Osteoblast (primary cell): ENCODE data around the gene LMF2. TPM values are rescaled to one million over a fixed set of nuclear protein-coding genes. Genes with fewer than 3 reads are reported as not detected.

Source experiments
- DNase-seq: peaks from one replicate; pipeline ENCODE4 v3.0.0; 2011; ENCODE audit warnings: low spot score, mixed read lengths; ENCODE audit not compliant: insufficient read length; ENCODE audit errors: missing footprints
- H2AFZ ChIP-seq: 2 replicates; pipeline ENCODE4 v1.6.0; 2011; ENCODE audit warnings: mild to moderate bottlenecking, low read length
- H3K27ac ChIP-seq: 2 replicates; pipeline ENCODE4 v1.5.1; 2011; ENCODE audit warnings: mild to moderate bottlenecking, low read depth, low read length, moderate library complexity
- H3K27me3 ChIP-seq: 2 replicates; pipeline ENCODE4 v1.6.0; 2012; ENCODE audit warnings: mild to moderate bottlenecking, control low read depth, inconsistent platforms, low read length, moderate library complexity; ENCODE audit not compliant: insufficient read depth
- H3K36me3 ChIP-seq: 2 replicates; pipeline ENCODE4 v1.5.1; 2011; ENCODE audit warnings: mild to moderate bottlenecking, low read length, control low read depth, moderate library complexity; ENCODE audit not compliant: insufficient read depth
- H3K4me1 ChIP-seq: 2 replicates; pipeline ENCODE4 v1.5.1; 2011; ENCODE audit warnings: mild to moderate bottlenecking, low read length, control low read depth, moderate library complexity; ENCODE audit not compliant: insufficient read depth
- H3K4me2 ChIP-seq: 2 replicates; pipeline ENCODE4 v1.6.0; 2011; ENCODE audit warnings: mild to moderate bottlenecking, low read length; ENCODE audit not compliant: insufficient read depth
- H3K4me3 ChIP-seq: fragments of 200-600 bp; sonication (generic); 3 replicates; pipeline ENCODE4 v1.5.1; 2012; ENCODE audit warnings: mild to moderate bottlenecking, low read length, inconsistent platforms; ENCODE audit not compliant: insufficient read depth
- H3K79me2 ChIP-seq: 2 replicates; pipeline ENCODE4 v1.6.0; 2012; ENCODE audit warnings: mild to moderate bottlenecking, low read length, control low read depth, inconsistent platforms; ENCODE audit not compliant: insufficient read depth
- H3K9me3 ChIP-seq: 2 replicates; pipeline ENCODE4 v1.5.1; 2011; ENCODE audit warnings: low read depth, low read length, control low read depth
- H4K20me1 ChIP-seq: 2 replicates; pipeline ENCODE4 v1.6.0; 2012; ENCODE audit warnings: mild to moderate bottlenecking, low read length, control low read depth; ENCODE audit not compliant: insufficient read depth
- total RNA-seq: library from RNA; depleted of rRNA; stranded (reverse); fragments of >200 nt; gene quantifications from 2 replicates; pipeline ENCODE4 v1.2.3, GENCODE V29; 2012
- TF ChIP-seq, protein P1 (sequence below): IDR thresholded peaks from 2 replicates; pipeline ENCODE4 v1.5.1; 2011; ENCODE audit warnings: mild to moderate bottlenecking, low read depth, low read length, moderate library complexity; ENCODE audit errors: extremely low read depth

The LMF2 gene
- total RNA-seq, 1 donor = 56.8 TPM

DNA sequence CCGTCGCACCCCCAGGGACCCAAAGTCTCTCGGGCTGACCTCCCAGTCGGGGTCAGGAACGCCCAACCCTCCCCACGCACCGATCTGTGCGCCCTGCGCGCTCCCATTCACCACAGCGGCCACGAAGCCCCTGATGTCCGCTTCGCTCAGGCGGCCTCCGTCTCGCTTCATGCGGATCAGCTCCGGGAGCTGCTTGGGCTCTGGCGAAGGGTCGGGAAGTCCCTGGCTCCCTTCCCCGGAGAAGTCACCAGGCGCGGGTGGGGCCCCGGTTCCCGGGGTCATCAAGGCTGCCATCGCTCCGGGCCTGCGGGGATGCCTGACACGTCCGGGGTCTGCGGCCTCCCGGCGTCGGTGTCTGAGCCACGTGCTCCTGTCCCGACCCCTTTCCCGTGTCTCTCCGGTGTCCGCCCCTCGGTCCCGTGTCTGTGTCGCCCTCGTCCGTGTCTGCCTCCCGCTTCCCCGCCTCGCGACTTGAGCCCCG, 22.0 kb upstream of the LMF2 start:
- DNase-seq = peak; percentile 89
- peak overlapping the region; percentile 91 for H3K4me2 ChIP-seq
- no peak overlapping the region for H2AFZ ChIP-seq
- peaks cover 28% of the 10 kb centered on the region for H3K4me1 ChIP-seq
- no peak overlapping the region for H3K27ac ChIP-seq
- peaks cover 11% of the 10 kb centered on the region for H4K20me1 ChIP-seq
- H3K79me2 ChIP-seq = peaks cover 5% of the 10 kb centered on the region
- H3K27me3 ChIP-seq = no peaks in the 10 kb centered on the region
- TF ChIP-seq, protein P1, sequence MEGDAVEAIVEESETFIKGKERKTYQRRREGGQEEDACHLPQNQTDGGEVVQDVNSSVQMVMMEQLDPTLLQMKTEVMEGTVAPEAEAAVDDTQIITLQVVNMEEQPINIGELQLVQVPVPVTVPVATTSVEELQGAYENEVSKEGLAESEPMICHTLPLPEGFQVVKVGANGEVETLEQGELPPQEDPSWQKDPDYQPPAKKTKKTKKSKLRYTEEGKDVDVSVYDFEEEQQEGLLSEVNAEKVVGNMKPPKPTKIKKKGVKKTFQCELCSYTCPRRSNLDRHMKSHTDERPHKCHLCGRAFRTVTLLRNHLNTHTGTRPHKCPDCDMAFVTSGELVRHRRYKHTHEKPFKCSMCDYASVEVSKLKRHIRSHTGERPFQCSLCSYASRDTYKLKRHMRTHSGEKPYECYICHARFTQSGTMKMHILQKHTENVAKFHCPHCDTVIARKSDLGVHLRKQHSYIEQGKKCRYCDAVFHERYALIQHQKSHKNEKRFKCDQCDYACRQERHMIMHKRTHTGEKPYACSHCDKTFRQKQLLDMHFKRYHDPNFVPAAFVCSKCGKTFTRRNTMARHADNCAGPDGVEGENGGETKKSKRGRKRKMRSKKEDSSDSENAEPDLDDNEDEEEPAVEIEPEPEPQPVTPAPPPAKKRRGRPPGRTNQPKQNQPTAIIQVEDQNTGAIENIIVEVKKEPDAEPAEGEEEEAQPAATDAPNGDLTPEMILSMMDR = no peak
- peak overlapping the region; percentile 74 for H3K4me3 ChIP-seq
- H3K9me3 ChIP-seq = no peaks in the 10 kb centered on the region
- no peaks in the 10 kb centered on the region for H3K36me3 ChIP-seq

DNA sequence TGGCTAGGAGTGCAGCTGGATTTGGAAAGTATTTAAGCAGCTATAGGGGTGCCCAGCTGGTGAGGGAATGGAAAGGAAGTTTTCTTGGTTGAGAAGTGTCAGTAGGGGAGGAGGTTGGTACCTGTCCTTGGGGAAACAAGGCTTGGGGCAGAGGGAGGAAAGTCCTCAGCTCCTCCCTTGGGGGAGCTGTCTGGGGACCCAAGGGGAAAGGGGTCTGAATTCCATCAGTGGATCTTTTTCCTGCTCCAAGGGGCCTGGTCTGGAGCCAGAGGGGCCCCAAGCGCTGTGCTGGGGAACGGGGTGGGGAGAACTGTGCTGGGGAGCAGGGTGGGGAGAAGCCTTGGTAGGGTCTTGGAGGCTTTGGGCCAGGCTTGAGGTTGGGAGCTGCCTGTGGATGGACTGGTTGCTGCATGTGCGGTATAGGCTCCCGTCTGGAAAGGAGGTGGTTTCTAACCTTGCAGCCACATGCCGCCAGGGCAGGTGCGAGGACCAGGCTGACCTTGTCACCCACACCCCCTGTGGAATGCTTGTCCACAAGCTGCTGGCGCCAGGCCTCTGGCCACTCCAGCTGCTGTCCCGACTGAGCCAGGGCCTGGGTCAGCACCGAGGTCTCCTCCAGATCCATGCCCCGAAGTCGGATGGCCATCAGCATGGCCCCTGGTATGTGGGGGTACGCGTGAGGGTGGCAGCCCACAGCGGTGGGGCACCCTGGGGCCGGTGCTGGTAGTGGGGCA, 21.3 kb upstream of the LMF2 start:
- Histone ChIP-seq H3K4me3 (peak overlapping the region; percentile 74), H2AFZ (no peak overlapping the region), H3K27me3 (no peaks in the 10 kb centered on the region), H3K36me3 (peaks cover under 1% of the 10 kb centered on the region), H3K9me3 (no peaks in the 10 kb centered on the region), H3K4me2 (no peak overlapping the region), H4K20me1 (peaks cover 17% of the 10 kb centered on the region), H3K4me1 (peaks cover 31% of the 10 kb centered on the region), H3K27ac (no peak overlapping the region), H3K79me2 (peaks cover 11% of the 10 kb centered on the region)
- TF ChIP-seq, protein P1 = no peak
- DNase-seq = peak; percentile 87

DNA sequence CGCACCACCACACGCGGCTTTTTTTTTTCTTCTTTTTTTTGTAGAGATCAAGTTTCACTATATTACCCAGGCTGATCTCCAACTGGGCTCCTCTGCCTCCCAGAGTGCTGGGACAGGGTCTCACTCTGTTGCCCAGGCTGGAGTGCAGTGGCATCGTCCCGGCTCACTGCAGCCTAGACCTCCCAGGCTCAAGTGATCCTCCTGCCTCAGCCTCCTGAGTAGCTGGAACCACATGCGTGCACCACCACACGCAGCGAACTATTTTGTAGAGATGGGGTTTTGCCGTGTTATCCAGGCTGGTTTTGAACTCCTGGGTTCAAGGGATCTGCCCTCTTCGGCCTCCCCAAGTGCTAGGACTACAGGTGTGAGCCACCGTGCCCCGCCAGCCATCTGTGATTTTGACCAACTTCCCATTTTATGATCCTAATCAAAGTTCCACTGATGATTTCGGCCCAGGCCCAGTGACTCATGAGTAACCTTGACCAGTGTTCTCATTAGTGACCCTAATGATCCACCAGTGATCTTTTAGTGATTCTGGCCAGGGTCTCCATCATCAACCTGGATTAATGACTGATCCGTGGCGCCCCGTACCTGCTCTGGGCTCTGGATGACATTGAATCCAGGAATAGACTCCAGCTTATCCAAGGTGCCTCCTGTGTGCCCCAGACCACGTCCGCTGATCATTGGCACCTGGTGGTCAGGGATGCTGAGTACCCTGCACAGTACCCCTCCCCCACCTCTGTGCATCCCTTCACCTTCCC, 20.6 kb upstream of the LMF2 start:
- H2AFZ ChIP-seq = no peak overlapping the region
- no peak overlapping the region for H3K27ac ChIP-seq
- no peak overlapping the region for H3K4me2 ChIP-seq
- TF ChIP-seq, protein P1 = no peak
- peaks cover 29% of the 10 kb centered on the region for H3K4me1 ChIP-seq
- H3K79me2 ChIP-seq = peaks cover 19% of the 10 kb centered on the region
- DNase-seq = peak; percentile 86
- H3K27me3 ChIP-seq = no peaks in the 10 kb centered on the region
- peaks cover 24% of the 10 kb centered on the region for H4K20me1 ChIP-seq
- H3K9me3 ChIP-seq = no peaks in the 10 kb centered on the region
- H3K4me3 ChIP-seq = no peak overlapping the region
- peaks cover 8% of the 10 kb centered on the region for H3K36me3 ChIP-seq
